DND-41 (cell line): ENCODE measurements around the gene SPRR1B.

Source experiments
- ATAC-seq: fragments of 200-7000 bp; cut with Tn5 transposase; 3 replicates; pipeline ENCODE4 v1.9.1; 2021; ENCODE audit warnings: low read depth; ENCODE audit not compliant: insufficient read depth
- DNase-seq: peaks from one replicate; pipeline ENCODE4 v3.0.0-alpha.2; 2020
- H2AFZ ChIP-seq: 2 replicates; pipeline ENCODE4 v1.6.0; 2012; ENCODE audit warnings: low read depth, low read length
- H3K27ac ChIP-seq: 2 replicates; pipeline ENCODE4 v1.5.1; 2012; ENCODE audit warnings: low read length, inconsistent platforms
- H3K27me3 ChIP-seq: fragments of 200-600 bp; sonication (generic); 2 replicates; pipeline ENCODE4 v1.6.0; 2012; ENCODE audit warnings: low read length, mild to moderate bottlenecking, inconsistent platforms; ENCODE audit not compliant: insufficient read depth, poor library complexity
- H3K36me3 ChIP-seq: 2 replicates; pipeline ENCODE4 v1.5.1; 2012; ENCODE audit warnings: low read length, inconsistent platforms; ENCODE audit not compliant: insufficient read depth
- H3K4me1 ChIP-seq: 2 replicates; pipeline ENCODE4 v1.5.1; 2012; ENCODE audit warnings: mild to moderate bottlenecking, low read length; ENCODE audit not compliant: insufficient read depth
- H3K4me2 ChIP-seq: 2 replicates; pipeline ENCODE4 v1.6.0; 2012; ENCODE audit warnings: mild to moderate bottlenecking, moderate library complexity, low read length, inconsistent platforms; ENCODE audit not compliant: insufficient read depth
- H3K4me3 ChIP-seq, 2 experiments: fragments of 200-600 bp in 1 of 2; shearing (Covaris generic) in 1 of 2; 2 replicates each; pipeline ENCODE4 v1.5.1; 2012 to 2016; ENCODE audit warnings: inconsistent platforms in 2 of 2, low read length in 2 of 2, mild to moderate bottlenecking in 2 of 2, low read depth in 1 of 2, moderate library complexity in 1 of 2
- H3K79me2 ChIP-seq: 2 replicates; pipeline ENCODE4 v1.6.0; 2012; ENCODE audit warnings: low read length, inconsistent platforms; ENCODE audit not compliant: insufficient read depth
- H3K9ac ChIP-seq: 2 replicates; pipeline ENCODE4 v1.6.0; 2012; ENCODE audit warnings: low read depth, mild to moderate bottlenecking, inconsistent platforms, low read length, moderate library complexity
- H3K9me3 ChIP-seq: 2 replicates; pipeline ENCODE4 v1.5.1; 2012; ENCODE audit warnings: low read length, moderate library complexity, mild to moderate bottlenecking, inconsistent platforms; ENCODE audit not compliant: insufficient read depth, severe bottlenecking
- H4K20me1 ChIP-seq: 2 replicates; pipeline ENCODE4 v1.6.0; 2012; ENCODE audit warnings: low read length; ENCODE audit not compliant: insufficient read depth
- EZH2 ChIP-seq: IDR thresholded peaks from 3 replicates; pipeline ENCODE4 v1.6.1; 2012; ENCODE audit warnings: borderline replicate concordance, low read depth, mild to moderate bottlenecking, moderate library complexity, low read length, inconsistent platforms; ENCODE audit not compliant: severe bottlenecking
- TF ChIP-seq, protein P1 (sequence below): IDR thresholded peaks from 2 replicates; pipeline ENCODE4 v1.5.1; 2012; ENCODE audit warnings: borderline replicate concordance, low read length, moderate library complexity, mild to moderate bottlenecking; ENCODE audit not compliant: poor library complexity, severe bottlenecking; ENCODE audit errors: extremely low read depth

Gene SPRR1B

GRCh38 chr1:152996633-152997400 lies 34.2 kb upstream of the SPRR1B start:
- Histone ChIP-seq H3K79me2 (no peaks in the 10 kb centered on the region), H3K9ac (no peak overlapping the region), H3K4me2 (no peak overlapping the region), H2AFZ (no peak overlapping the region), H3K36me3 (no peaks in the 10 kb centered on the region), H4K20me1 (no peaks in the 10 kb centered on the region), H3K4me3 (no peak overlapping the region), H3K9me3 (peaks cover 2% of the 10 kb centered on the region), H3K27ac (no peak overlapping the region), H3K27me3 (peaks cover 25% of the 10 kb centered on the region), H3K4me1 (no peaks in the 10 kb centered on the region)
- DNase-seq (no peak), ATAC-seq (no peak)
- TF ChIP-seq, protein P1, sequence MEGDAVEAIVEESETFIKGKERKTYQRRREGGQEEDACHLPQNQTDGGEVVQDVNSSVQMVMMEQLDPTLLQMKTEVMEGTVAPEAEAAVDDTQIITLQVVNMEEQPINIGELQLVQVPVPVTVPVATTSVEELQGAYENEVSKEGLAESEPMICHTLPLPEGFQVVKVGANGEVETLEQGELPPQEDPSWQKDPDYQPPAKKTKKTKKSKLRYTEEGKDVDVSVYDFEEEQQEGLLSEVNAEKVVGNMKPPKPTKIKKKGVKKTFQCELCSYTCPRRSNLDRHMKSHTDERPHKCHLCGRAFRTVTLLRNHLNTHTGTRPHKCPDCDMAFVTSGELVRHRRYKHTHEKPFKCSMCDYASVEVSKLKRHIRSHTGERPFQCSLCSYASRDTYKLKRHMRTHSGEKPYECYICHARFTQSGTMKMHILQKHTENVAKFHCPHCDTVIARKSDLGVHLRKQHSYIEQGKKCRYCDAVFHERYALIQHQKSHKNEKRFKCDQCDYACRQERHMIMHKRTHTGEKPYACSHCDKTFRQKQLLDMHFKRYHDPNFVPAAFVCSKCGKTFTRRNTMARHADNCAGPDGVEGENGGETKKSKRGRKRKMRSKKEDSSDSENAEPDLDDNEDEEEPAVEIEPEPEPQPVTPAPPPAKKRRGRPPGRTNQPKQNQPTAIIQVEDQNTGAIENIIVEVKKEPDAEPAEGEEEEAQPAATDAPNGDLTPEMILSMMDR = no peak
- TF ChIP-seq EZH2 = no peak

- Histone ChIP-seq H3K27me3 (peaks cover 23% of the 10 kb centered on the region), H3K4me3 (no peak overlapping the region), H3K9me3 (peaks cover 2% of the 10 kb centered on the region), H3K27ac (no peak overlapping the region), H3K4me1 (no peaks in the 10 kb centered on the region), H3K36me3 (no peaks in the 10 kb centered on the region), H3K79me2 (no peaks in the 10 kb centered on the region), H3K4me2 (no peak overlapping the region), H2AFZ (no peak overlapping the region), H3K9ac (no peak overlapping the region), H4K20me1 (no peaks in the 10 kb centered on the region)
- no peak for DNase-seq
- TF ChIP-seq, protein P1 = no peak
- no peak for TF ChIP-seq EZH2
- no peak for ATAC-seq
Observed at GRCh38 chr1:152997901-152998300, 33.1 kb upstream of the SPRR1B start.

- Histone ChIP-seq H3K4me3 (no peak overlapping the region), H3K36me3 (no peaks in the 10 kb centered on the region), H3K4me1 (no peaks in the 10 kb centered on the region), H3K27ac (no peak overlapping the region), H3K79me2 (no peaks in the 10 kb centered on the region), H3K27me3 (peaks cover 18% of the 10 kb centered on the region), H3K9me3 (peaks cover 2% of the 10 kb centered on the region), H4K20me1 (no peaks in the 10 kb centered on the region), H3K4me2 (no peak overlapping the region), H2AFZ (no peak overlapping the region), H3K9ac (no peak overlapping the region)
- ATAC-seq = no peak
- no peak for DNase-seq
- TF ChIP-seq EZH2 = no peak
- TF ChIP-seq, protein P1 = no peak
Observed at GRCh38 chr1:152998476-152998875, 32.5 kb upstream of the SPRR1B start.
